Transverse colon (tissue), 3 donors: ENCODE data around the gene FMO1.

Experiments
- EP300 ChIP-seq: sonication (generic); formaldehyde crosslinking; IDR thresholded peaks from one replicate; pipeline ENCODE4 v1.6.1; 2017; ENCODE audit warnings: antibody characterized with exemption, low read depth
- POLR2A ChIP-seq: fragments of 450-650 bp; IDR thresholded peaks from one replicate; pipeline ENCODE4 v1.6.1; 2016; ENCODE audit warnings: antibody characterized with exemption, mild to moderate bottlenecking, moderate library complexity
- TF ChIP-seq, protein P1 (sequence below), 5 experiments: fragments of 200-600 bp in 3 of 5; fragments of 450-650 bp in 2 of 5; sonication (generic) in 3 of 5; IDR thresholded peaks; 1 replicate in 2 of 5; 2 replicates in 3 of 5; pipeline ENCODE4 v1.5.1; 2016 to 2017; ENCODE audit warnings: antibody characterized with exemption in 5 of 5, inconsistent platforms in 3 of 5, mild to moderate bottlenecking in 2 of 5, moderate library complexity in 1 of 5

DNA sequence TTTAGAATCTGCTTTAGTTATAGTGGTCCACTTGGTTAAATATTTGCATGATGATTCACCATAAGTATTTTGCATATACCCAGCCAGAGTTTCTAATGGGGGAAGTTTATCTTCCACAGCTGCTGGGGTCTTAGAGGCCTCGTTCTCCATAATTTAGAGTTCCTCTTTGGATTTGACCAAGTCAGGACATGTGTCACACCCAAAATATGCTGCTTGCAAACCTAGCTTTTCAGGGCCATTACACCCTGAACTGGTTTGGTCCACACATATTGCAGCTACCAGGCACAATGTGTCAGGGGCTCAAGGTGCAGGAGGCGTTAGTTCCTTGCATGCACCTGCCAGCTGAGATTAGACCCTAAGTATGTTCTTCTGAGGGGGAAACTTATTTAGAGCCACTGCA lies 48.6 kb downstream of the FMO1 start:
- TF ChIP-seq POLR2A (no peak), EP300 (no peak)
- TF ChIP-seq, protein P1, sequence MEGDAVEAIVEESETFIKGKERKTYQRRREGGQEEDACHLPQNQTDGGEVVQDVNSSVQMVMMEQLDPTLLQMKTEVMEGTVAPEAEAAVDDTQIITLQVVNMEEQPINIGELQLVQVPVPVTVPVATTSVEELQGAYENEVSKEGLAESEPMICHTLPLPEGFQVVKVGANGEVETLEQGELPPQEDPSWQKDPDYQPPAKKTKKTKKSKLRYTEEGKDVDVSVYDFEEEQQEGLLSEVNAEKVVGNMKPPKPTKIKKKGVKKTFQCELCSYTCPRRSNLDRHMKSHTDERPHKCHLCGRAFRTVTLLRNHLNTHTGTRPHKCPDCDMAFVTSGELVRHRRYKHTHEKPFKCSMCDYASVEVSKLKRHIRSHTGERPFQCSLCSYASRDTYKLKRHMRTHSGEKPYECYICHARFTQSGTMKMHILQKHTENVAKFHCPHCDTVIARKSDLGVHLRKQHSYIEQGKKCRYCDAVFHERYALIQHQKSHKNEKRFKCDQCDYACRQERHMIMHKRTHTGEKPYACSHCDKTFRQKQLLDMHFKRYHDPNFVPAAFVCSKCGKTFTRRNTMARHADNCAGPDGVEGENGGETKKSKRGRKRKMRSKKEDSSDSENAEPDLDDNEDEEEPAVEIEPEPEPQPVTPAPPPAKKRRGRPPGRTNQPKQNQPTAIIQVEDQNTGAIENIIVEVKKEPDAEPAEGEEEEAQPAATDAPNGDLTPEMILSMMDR (IDR thresholded peaks at IDR 0.05) = no peak
